Gastroesophageal sphincter (tissue), 4 donors: Measurements from ENCODE around the gene BACE1-AS. TPM values are rescaled to one million over a fixed set of nuclear protein-coding genes. Genes with fewer than 3 reads are reported as not detected.

Experiments used
- ATAC-seq: fragments of 150-250 bp; one replicate; pipeline ENCODE4 v1.9.1; 2016; ENCODE audit warnings: mild to moderate bottlenecking, moderate library complexity
- H3K27ac ChIP-seq, 4 donors: fragments of 200-600 bp; sonication (generic) in 3 of 4; 1 replicate in 3 of 4; 2 replicates in 1 of 4; pipeline ENCODE4 v1.5.1; 2016 to 2019
- H3K27me3 ChIP-seq: fragments of 200-600 bp; sonication (generic); one replicate; pipeline ENCODE4 v1.5.1; 2019
- H3K36me3 ChIP-seq, 2 donors: fragments of 200-600 bp; sonication (generic); one replicate each; pipeline ENCODE4 v1.5.1; 2019; ENCODE audit warnings: control low read depth in 1 of 2
- H3K4me1 ChIP-seq, 3 donors: fragments of 200-600 bp; sonication (generic); 1 replicate in 2 of 3; 2 replicates in 1 of 3; pipeline ENCODE4 v1.5.1; 2016 to 2019; ENCODE audit warnings: control low read depth in 2 of 3
- H3K4me3 ChIP-seq, 2 donors: fragments of 200-600 bp; sonication (generic); one replicate each; pipeline ENCODE4 v1.5.1; 2019; ENCODE audit warnings: mild to moderate bottlenecking in 1 of 2, moderate library complexity in 1 of 2
- H3K9me3 ChIP-seq, 3 donors: fragments of 200-600 bp; sonication (generic); one replicate each; pipeline ENCODE4 v1.5.1; 2017 to 2019; ENCODE audit warnings: control low read depth in 2 of 3
- EP300 ChIP-seq: sonication (generic); formaldehyde crosslinking; IDR thresholded peaks from one replicate; pipeline ENCODE4 v1.6.1; 2017; ENCODE audit warnings: antibody characterized with exemption, mild to moderate bottlenecking
- POLR2A ChIP-seq, 2 donors: fragments of 450-650 bp; IDR thresholded peaks; one replicate each; pipeline ENCODE4 v1.6.1; 2017; ENCODE audit warnings: antibody characterized with exemption in 2 of 2, mild to moderate bottlenecking in 2 of 2, moderate library complexity in 1 of 2
- POLR2AphosphoS5 ChIP-seq: sonication (generic); formaldehyde crosslinking; IDR thresholded peaks from one replicate; pipeline ENCODE4 v1.6.1; 2017; ENCODE audit warnings: antibody characterized with exemption
- WGBS, 2 donors: methylation state at CpG; one replicate each; pipeline ENCODE4 v1.1.5; 2018; ENCODE audit warnings: low coverage in 1 of 2; 5-methylcytosine and 5-hydroxymethylcytosine counted together
- total RNA-seq, 4 donors: library from RNA; depleted of rRNA; stranded (reverse); fragments of >200 nt; gene quantifications; one replicate each; pipeline ENCODE4 v1.1.0, GENCODE V29; 2016
- TF ChIP-seq, protein P1 (sequence below), 4 experiments: fragments of 200-600 bp in 2 of 4; fragments of 450-650 bp in 2 of 4; sonication (generic) in 1 of 4; IDR thresholded peaks; one replicate each; pipeline ENCODE4 v1.5.1; 2017 to 2019; ENCODE audit warnings: antibody characterized with exemption in 4 of 4, mild to moderate bottlenecking in 2 of 4, moderate library complexity in 2 of 4

Gene BACE1-AS
- total RNA-seq, 4 donors from 2014 or later: 4.8 to 13.1 (median 10.1) TPM

- Histone ChIP-seq H3K36me3 (peaks cover 0 to 98% of the 10 kb centered on the region in 2 donors), H3K27me3 (no peaks in the 10 kb centered on the region), H3K9me3 (no peaks in the 10 kb centered on the region), H3K4me3 (no peak overlapping the region), H3K4me1 (no peaks in the 10 kb centered on the region), H3K27ac (no peak overlapping the region)
- WGBS, 2 donors: 33 to 89% methylated on average over 1 to 2 of the region's 3 CpGs
- TF ChIP-seq POLR2A (IDR thresholded peaks at IDR 0.05) (no peak), POLR2AphosphoS5 (no peak), EP300 (no peak)
- TF ChIP-seq, protein P1, sequence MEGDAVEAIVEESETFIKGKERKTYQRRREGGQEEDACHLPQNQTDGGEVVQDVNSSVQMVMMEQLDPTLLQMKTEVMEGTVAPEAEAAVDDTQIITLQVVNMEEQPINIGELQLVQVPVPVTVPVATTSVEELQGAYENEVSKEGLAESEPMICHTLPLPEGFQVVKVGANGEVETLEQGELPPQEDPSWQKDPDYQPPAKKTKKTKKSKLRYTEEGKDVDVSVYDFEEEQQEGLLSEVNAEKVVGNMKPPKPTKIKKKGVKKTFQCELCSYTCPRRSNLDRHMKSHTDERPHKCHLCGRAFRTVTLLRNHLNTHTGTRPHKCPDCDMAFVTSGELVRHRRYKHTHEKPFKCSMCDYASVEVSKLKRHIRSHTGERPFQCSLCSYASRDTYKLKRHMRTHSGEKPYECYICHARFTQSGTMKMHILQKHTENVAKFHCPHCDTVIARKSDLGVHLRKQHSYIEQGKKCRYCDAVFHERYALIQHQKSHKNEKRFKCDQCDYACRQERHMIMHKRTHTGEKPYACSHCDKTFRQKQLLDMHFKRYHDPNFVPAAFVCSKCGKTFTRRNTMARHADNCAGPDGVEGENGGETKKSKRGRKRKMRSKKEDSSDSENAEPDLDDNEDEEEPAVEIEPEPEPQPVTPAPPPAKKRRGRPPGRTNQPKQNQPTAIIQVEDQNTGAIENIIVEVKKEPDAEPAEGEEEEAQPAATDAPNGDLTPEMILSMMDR (IDR thresholded peaks at IDR 0.05): no peak
- no peak for ATAC-seq
These were observed 3.5 kb upstream of the BACE1-AS start for GRCh38 chr11:117287668-117288067.

- no peak for ATAC-seq
- Histone ChIP-seq H3K27me3 (no peaks in the 10 kb centered on the region), H3K9me3 (no peaks in the 10 kb centered on the region), H3K4me1 (no peaks in the 10 kb centered on the region), H3K27ac (no peak overlapping the region), H3K4me3 (no peak overlapping the region), H3K36me3 (peaks cover 0 to 97% of the 10 kb centered on the region in 2 donors)
- TF ChIP-seq POLR2A (IDR thresholded peaks at IDR 0.05) (no peak), POLR2AphosphoS5 (no peak), EP300 (no peak)
- TF ChIP-seq, protein P1 (IDR thresholded peaks at IDR 0.05): no peak
- no CpG with 5 or more reads among the region's 1 CpG for WGBS, 2 donors
These were observed 1.4 kb upstream of the BACE1-AS start for GRCh38 chr11:117289795-117290194.

DNA sequence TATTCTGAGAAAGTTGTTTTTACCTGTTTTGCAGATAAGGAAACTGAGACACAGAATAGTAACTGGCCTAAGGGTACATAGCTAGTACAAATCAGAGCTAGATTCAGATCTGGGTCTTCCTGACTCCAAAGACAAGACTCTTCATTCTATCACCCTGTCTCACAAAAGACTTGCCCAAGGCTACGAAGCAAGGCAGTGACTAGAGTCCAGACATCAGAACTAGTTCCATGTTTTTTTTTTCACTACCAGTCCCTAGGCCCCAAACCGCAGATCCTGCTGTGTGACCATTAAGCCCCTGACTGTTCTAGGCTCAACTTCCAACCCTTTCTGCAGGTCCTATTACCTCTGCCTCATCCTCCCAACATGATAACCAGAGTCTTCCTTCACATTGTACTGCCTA lies 1.5 kb downstream of the BACE1-AS start:
- Histone ChIP-seq H3K36me3 (peaks cover 0 to 91% of the 10 kb centered on the region in 2 donors), H3K9me3 (no peaks in the 10 kb centered on the region), H3K4me1 (no peaks in the 10 kb centered on the region), H3K27ac (no peak overlapping the region), H3K4me3 (no peak overlapping the region), H3K27me3 (no peaks in the 10 kb centered on the region)
- WGBS, 2 donors: 86 to 96% methylated on average over 2 of the region's 2 CpGs
- no peak for ATAC-seq
- no peak for TF ChIP-seq EP300
- no peak for TF ChIP-seq POLR2AphosphoS5
- no peak for TF ChIP-seq POLR2A (IDR thresholded peaks at IDR 0.05)
- TF ChIP-seq, protein P1 (IDR thresholded peaks at IDR 0.05): no peak

GRCh38 chr11:117295438-117296137 lies 4.4 kb downstream of the BACE1-AS start:
- 50 to 61% methylated on average over 1 to 4 of the region's 9 CpGs for WGBS, 2 donors

More at GRCh38 chr11:117295438-117296137, 4.4 kb downstream of the BACE1-AS start:
- H3K27me3 ChIP-seq: no peaks in the 10 kb centered on the region
- H3K27ac ChIP-seq: no peak overlapping the region
- H3K4me3 ChIP-seq: no peak overlapping the region
- TF ChIP-seq POLR2A (IDR thresholded peaks at IDR 0.05): no peak
- TF ChIP-seq POLR2AphosphoS5: no peak
- no peak for TF ChIP-seq EP300
- TF ChIP-seq, protein P1 (IDR thresholded peaks at IDR 0.05): no peak
- H3K9me3 ChIP-seq: no peaks in the 10 kb centered on the region
- H3K36me3 ChIP-seq: peaks cover 0 to 61% of the 10 kb centered on the region in 2 donors
- no peak for ATAC-seq
- H3K4me1 ChIP-seq: peaks cover 0 to 18% (median 9%) of the 10 kb centered on the region in 3 donors
